AG08396 (cell line): ENCODE measurements around the gene WBP11.

ENCODE experiments used
- DNase-seq: peaks from one replicate; pipeline ENCODE4 v3.0.0; 2012; ENCODE audit warnings: low spot score, mixed read lengths

WBP11 gene

DNA sequence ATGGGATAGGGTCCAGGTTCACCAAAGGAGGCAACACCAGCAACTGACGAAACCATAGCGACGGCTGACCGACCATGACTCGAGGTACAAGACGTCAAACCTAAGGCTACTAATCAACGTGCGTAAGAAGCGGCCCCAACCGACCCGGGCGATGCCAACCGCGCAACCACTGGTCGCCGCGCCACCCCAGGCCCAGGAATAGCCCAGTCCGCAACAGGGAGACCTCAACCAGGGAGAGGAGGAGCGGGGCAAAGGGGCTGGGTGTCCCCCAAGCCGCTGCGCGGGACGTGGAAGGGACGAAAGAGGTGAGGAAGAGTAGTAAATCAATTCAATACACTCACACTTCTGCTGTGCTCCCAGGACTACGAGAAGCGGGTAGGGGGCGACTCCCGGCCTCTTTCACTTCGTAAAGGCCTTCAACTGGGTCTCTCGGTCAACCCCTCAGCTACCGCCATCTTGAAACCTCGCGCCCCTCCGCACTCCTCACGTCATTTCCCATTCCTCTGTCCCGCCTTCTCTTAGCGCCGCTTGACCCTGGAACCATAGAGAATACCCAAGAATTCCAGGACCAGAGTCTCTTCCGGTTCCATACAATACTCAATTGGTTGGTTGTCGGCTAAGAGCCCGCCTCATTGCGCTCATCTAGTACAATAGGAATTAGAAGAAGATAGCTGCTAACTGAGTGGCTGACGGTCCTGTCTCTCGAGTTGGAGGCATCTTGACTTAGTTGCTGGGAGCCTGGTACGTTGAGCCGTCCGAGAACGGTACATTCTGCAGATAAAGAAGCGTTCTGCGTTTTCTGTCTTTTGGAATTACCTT, at the start of gene WBP11, which contains the start of gene C12orf60:
Gene WBP11 (minus strand): TSS at position 468 of the 819 bp plus-strand sequence. CDS start 2,095 bp downstream, outside the sequence.
Gene C12orf60 (plus strand): TSS at position 660 of the 819 bp plus-strand sequence. CDS start 19,266 bp downstream, outside the sequence.
- DNase-seq, result peak; percentile 94

DNA sequence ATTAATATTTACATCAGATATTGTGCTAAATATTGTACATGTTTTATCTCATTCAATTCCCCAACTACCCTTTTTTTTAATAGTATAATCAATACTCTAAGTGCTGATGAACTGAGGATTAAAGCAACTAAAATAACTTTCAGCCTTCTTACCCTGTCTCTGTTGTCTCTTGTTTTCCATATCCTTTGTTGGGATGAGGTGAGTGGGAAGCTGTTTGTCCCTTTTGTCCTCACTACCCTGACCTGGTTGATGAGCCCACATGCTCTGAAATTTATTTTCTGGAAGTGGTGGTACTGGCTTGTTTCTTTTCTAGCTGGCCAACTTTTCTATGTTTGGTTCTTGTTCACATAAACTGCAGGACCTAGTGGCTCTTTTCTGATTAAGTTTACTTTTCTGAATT, 49.6 kb upstream of the WBP11 start:
- no peak for DNase-seq

DNA sequence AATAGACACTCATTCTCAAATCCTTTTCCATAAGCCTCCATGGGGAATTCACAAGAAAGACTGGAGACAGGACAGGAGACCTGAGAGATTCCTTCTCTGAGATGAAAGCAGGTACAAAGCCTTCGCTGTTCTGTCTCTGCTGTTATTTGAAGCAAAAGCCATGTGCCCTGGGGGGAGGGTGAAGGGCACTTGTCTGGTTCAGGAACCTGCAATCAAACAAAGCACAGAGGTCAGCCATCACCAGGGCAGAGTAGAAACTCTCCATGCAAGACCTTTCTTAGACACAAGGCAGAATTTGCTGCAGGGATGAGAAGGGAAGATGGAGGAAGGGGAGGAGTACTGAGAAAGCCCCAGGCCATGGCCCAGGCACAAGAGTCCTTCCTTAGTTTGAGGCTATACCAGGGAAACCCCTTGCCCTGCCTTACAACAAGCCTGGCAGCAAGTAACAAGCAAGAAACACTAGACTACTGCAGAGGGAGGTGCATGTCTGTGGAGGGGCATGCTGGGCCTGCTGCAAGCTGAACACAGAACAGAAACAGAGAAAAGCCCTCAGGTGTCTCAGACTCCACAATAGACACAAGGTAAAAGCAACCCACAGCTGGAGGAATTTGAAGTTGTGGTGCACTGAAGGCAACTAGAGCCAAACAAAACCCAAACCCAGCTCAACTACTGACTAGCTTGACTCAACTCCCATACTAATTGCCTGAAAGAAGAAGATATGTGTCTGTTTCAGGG, 47.8 kb upstream of the WBP11 start:
- DNase-seq, result no peak

DNA sequence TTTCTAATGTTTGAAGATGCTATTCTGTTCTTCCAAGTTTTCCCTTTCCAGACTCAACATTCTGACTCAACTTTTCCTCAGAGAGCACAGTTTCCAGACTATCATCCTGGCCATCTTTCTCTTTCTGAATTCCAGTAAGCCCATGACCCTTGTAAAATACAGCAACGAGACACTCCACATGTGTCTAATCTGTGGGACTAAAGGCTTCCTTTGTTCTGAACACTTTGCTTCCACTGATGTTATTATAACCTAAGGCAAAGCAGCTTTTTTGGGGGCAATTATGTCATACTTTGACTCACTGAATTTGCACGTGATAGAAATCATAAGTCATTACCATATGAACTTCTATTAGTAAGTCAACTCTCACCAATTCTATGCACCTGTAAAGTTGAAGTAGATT, 46.4 kb upstream of the WBP11 start:
- no peak for DNase-seq

DNA sequence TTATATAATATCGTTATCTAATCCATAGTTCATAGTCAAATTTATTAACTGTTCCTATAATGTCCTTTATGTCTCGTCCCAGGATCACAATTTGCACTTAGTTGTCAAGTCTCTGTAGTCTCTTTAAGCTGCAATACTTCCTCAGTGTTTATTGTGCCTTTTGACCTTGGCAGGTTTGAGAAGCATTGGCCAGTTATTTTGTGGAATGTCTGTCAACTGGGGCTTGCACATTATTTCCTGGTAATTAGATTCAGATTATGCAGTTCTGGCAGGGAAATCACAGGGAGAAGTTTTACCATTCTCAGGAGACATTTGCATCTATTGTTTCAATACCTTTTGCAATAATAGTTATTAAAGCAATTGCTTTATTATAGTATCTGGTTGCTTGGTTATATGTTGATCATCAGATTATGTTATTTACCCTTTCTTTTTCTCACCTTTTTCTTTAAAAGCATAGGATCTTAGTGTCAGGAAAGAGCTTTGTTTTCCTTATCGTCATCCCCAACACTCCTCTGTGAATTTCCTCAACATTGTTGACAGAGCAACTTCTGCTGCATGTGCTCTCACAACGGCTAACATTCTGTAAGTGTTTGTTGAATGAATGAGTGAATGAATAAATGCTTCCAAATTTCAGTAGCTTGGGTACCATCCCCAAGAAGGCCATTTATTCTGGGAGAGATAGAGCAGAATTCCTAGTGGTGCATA, 43.8 kb upstream of the WBP11 start:
- DNase-seq, result no peak

DNA sequence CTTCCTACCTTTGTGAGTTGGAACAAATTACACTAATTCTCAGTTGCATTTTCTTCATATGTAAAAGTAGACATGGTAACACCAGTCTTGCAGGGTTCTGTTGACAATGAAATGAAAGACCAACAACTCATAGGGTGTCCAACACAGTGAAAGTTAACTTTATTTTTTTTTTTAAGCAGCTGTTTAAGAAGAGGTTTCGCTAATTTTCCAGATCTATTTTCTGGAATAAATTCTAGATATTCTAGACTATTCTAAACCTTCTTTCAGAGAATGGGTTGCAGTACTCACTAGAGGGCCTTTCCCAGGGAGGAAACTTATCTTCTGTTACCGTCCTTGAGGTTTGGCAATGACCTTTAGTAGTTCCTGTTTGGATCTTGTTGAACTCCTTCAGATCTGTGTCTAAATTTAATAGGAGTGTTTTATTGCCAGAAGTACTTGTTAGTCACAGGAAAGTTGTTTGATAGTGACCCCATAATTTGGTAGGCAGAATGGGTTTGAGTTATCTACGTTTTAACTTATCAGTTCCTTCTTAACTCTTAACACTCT, 42.8 kb upstream of the WBP11 start:
- no peak for DNase-seq

DNA sequence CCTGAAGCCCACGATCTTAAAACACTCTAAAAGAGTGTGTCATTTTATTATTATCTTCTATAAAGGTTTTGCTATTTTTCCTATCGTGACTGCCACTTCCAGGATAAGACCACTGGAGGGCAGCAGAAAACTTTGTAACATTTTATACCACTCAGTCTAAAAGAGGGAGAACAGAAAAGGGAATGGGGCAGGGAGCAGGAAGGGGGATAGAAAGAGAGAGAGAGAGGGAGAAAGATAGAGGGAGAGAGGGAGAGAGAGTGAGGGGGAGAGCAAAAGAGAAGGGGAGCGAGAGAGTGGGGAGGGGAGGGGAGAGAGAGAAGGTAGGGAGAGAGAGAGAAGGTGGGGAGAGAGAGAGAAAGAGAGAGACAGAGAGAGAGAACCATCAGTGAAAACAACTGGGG, 42.1 kb upstream of the WBP11 start:
- DNase-seq, result peak; percentile 46

DNA sequence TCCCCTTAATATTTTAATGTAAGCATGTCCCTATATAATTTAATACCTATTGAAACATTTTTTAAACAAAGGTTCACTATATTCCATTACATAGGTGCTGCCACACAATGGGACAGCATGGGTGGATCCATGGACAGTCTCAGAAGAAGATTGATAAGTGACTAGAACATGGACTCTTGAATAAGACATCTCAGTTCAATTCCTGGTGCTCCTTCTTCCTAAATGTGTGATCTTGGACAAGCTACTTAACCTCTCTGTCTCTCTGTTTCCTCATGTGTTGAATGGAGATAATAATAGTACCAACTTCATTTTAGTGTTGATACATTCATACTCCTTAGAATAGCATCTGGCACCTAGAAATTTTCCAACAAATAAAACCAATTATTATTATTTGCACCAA, 41.1 kb upstream of the WBP11 start:
- DNase-seq, result no peak

DNA sequence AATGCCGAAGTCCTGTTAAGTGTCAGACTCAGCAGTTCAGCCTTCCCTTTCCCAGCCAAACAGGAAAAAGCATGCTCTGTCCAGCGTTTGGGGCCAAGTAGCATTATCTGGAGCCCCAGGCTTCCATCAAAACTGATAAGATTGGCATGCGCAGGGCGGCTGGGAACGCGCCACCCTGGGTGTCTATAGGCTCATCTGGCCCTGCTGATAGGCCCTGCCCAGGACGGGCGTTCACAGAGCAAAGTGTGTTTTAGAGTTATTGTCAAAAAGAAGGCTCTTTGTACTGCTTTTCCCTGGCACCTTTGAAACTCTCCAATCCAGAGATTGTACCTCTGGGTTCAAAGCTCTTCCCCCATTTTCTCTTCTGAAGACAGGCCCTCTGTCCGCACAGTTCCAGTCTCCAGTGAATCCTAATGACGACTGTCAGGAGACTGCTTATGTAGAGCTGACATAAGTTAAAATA, 40.2 kb upstream of the WBP11 start, which contains the start of gene ART4:
Gene ART4 (minus strand): TSS at position 102 of the 463 bp plus-strand sequence. CDS start 413 bp downstream, outside the sequence.
- DNase-seq, result no peak

DNA sequence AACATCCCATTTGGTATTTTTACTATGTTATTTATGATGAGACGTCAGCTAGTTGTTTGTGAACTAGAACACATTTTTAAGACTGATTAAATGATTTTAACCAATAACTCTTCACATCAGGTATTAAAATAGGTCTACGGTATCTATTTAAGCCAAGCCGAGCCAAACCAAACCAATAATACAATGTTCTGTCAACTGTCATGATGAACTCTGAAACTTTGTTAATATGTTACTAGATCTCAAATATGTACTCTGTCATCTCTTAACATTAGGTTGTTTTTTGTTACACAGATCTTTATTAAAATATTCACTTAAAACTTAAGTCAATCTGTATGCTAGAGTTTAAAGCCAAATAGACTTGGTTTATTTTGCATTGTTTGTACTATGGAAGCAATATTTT, 39.0 kb upstream of the WBP11 start:
- DNase-seq, result no peak

DNA sequence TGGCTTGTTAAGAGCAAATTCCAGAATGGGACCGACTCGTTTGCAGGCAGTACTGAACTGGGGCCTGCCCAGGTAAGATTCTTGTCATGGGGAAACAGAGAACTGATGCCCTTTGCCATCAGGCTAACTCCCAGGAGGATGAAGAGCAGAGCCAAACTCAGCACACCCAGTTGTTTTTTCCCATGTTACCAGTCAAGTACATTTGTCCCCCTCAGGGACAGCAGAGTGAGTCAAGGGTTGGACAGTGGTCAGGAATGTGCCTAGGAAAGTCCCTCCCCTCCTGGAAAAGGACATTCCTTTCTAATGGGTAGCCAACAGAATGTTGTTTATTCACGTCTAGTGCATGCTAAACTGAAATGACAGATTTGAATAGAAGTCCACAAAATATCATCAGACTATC, 38.5 kb upstream of the WBP11 start:
- DNase-seq, result peak; percentile 41

DNA sequence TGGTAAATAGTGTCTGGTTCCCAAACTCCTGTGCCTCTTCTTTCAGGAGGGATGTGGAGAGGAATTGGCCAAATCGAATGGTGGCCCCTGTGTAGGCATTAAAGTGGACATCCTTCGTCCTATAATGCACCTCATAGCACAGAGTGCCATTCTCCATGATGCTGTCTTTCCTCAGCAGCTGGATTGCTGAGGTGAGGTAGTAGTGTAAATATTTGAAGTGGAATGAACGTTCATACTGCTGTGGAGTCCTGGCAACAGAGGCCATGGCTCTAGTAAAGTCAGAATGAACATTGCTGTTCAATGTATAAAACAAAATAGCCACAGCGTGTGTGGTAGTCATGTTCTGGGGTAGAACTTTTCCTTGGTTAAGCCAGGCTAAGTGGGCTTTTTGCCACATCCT, 37.3 kb upstream of the WBP11 start:
- no peak for DNase-seq

DNA sequence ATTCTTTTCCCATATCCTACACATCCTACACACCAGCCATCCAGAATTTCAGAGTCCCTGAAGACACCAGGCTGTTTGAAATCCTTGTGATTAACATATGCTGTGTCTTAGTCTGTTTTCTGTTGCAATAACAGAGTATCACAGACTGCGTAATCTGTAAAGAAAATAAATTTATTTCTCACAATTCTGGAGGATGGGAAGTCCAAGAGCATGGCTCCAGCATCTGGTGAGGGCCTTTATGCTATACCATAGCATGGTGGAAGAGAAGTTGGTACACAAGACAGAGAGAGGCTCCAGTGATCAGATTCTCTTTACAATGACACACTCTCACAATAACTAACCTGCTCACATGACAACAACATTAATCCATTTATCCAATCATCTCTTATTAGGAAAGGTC, 36.0 kb upstream of the WBP11 start:
- DNase-seq, result no peak

DNA sequence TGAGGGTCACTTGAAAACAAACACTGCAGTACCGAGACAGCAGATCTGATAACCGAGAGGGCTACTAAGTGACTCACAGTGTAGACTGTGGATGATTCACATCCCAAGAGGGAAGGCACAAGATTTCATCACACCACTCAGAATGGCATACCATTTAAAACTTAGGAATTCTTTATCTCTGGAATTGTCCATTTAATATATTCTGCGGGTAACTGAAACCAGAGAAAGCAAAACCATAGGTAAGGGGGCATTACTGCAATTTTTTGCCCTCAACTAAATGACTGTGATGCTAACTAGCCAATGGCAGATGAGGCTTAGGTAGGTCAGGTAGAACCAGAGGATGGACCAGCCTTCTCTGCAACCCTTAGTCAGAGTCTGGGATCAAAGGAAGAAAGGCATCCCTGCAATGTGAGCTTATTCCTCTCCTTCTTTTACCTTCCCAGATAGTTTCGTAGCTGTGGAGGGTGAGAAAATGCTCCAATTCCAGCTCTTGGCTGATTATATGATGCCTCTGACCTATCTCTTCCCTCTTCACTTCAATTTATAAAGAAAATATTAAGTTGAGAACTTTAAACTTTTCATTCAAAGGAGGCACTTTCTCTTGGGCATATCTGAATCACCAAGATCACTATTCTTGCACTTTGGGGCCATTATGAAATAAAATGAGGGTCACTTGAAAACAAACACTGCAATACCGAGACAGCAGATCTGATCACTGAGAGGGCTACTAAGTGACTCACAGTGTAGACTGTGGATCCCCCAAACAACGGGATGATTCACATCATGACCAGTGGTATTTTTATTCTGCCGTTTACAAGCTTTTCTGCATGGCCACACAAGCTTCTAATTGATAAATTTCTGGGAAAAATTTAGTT, 33.3 kb upstream of the WBP11 start:
- peak; percentile 31 for DNase-seq

DNA sequence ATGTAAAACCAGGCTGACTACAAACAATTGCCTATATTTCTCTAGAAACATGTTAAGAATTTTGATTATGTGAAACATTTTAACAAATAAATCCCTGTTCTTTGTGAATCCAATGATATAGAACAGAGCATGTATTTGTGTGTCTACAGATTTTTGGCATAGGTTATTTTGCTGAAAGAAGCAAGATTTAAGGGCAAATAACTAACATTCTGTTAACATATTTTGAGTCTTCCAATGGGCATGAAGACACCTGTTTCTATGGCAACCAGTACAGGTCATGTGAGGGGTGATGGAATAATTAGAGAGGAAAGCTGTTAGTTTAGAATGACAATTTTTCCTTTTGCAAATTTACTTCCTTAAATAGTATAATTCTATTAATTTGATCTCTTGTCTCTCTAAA, 31.2 kb upstream of the WBP11 start:
- no peak for DNase-seq

DNA sequence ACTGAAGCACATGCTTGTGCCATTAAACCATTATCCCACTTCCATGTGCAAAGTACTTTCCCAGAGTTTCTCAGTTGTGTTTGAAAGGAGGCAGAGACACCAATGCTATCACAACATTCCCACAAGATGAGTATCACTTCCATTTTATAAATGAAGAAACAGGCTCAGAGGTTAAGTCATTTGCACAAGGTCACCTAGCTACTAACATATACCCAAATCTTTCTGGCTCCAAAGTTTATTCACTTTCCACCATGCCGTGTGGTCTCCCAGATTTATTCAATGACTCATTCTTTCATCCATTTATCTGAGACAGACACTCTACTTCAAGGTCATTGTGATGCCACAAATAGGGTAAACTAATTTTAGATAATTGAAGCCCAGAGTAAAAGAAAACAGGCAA, 30.7 kb upstream of the WBP11 start:
- no peak for DNase-seq

DNA sequence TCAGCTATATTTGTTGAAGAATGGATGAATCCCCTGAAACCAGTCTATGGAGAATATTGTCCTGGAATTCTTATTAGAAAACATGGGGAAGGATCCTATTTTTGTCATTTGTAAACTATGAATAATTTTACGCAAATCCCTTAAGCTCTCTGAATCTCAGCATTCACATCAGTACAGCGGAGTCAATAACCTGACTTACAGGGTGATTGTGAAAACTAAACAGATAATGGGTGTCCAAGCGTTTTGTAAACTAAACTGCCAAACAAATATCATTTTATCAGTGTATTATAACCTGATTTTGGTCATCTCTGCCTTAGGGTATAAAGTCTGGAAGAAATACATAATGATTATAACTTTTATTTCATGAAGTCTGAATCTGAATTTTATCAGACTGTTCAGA, 30.1 kb upstream of the WBP11 start:
- no peak for DNase-seq

DNA sequence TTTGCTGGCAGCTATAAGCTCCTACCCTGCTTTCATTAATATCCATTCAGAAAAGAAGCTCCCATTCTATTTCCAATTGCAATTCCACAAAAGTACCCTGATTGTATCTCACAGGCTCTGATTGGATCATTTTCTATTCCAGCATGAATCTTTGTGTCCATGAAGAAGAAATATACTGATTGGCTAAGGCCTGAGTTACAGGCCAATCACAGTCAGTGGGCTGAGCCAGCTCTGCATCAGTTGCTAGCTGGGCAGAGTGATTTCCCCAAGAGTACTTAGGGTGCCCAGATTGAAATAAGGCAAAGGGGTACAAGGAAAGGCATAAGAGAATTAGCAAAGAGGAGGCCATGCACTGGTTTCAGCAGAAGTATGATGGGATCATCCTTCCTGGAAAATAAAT, 25.6 kb upstream of the WBP11 start:
- DNase-seq, result peak; percentile 54

DNA sequence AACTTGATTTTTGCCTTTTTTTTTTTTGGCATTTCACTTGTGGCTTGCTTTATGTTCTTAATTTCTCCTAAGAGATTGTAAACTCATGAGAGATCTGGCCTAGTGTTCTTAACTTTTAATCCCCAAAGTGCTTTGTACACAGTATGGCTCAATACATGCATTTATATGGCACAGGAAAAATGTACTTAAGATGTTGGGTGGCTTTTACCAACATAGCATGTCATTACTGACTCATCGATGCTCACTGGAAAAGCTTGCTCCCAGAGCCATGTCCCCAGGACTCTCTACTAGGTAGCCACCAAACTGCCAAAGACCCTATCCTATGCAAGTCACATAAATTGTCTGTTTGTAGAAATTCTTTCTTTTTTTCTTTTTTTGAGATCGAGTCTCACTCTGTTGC, 23.8 kb upstream of the WBP11 start:
- no peak for DNase-seq

DNA sequence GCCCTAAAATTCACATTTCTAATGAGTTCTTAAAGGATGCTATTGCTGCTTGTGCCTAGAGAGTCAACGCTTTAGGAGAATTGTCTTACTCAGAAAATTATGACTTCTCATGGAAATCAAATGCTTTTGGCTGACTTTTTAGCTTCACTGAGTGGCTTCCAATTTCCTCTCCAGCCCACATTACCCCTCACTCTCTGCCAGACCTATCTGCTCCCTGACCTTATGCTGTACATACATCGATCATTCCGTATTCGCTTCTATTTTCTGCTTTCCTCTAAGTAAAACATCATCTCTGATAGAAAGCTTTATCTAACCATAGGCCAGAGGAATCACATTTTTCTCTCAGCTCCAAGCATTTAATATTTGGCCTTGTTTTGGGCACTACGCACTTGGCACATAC, 23.2 kb upstream of the WBP11 start:
- DNase-seq, result no peak

DNA sequence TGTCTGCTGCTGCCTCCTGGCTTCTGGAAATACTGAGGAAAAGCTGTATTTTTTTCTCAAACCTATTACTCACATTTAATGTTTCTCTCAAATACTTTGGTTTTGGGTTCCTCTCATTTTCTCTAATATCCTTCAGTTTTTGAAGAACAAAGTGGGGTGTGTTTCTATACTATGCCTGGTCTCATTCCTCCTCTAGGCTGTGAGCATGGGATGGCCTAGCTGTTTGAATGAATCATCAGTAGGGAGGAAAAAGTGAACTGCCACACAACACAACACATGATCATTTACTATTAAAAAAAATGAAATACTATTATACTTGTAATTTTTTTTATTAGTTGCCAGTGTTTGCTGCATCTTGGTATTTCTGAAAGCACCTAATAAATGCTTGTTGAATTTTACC, 22.0 kb upstream of the WBP11 start:
- no peak for DNase-seq
